ENCODE results near the gene SEPHS1.

GRCh38 chr10:13346283-13347042 lies 1.6 kb downstream of the SEPHS1 start:
- TF ChIP-seq, protein P1, sequence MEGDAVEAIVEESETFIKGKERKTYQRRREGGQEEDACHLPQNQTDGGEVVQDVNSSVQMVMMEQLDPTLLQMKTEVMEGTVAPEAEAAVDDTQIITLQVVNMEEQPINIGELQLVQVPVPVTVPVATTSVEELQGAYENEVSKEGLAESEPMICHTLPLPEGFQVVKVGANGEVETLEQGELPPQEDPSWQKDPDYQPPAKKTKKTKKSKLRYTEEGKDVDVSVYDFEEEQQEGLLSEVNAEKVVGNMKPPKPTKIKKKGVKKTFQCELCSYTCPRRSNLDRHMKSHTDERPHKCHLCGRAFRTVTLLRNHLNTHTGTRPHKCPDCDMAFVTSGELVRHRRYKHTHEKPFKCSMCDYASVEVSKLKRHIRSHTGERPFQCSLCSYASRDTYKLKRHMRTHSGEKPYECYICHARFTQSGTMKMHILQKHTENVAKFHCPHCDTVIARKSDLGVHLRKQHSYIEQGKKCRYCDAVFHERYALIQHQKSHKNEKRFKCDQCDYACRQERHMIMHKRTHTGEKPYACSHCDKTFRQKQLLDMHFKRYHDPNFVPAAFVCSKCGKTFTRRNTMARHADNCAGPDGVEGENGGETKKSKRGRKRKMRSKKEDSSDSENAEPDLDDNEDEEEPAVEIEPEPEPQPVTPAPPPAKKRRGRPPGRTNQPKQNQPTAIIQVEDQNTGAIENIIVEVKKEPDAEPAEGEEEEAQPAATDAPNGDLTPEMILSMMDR (IDR thresholded peaks at IDR 0.05), result no peak
- TF ChIP-seq POLR2A (IDR thresholded peaks at IDR 0.05), result peak in 1 of 2 donors; percentile 12

Measured in thyroid gland (tissue), 4 donors.